GM12878 (cell line): ENCODE results near the gene LMX1B. TPM values are rescaled to one million over a fixed set of nuclear protein-coding genes. Genes with fewer than 3 reads are reported as not detected.

Experiments used
- ATAC-seq: fragments of 200-7000 bp; cut with Tn5 transposase; 3 replicates; pipeline ENCODE4 v1.9.1; 2020; ENCODE audit warnings: mild to moderate bottlenecking, moderate library complexity
- BruUV-seq: library from RNA; stranded (reverse); fragments of 400-500 nt; replicated peaks from 2 replicates; lab custom pipeline; 2021; lab: Mats Ljungman, UMichigan
- CTCF ChIA-PET: fragments of 300-600 bp; sonication (Branson Sonifier 250); formaldehyde crosslinking; extraction: SDS; loops from one replicate; lab custom pipeline; 2021; ENCODE audit warnings: inconsistent platforms; lab: Yijun Ruan, JAX
- POLR2A ChIA-PET: fragments of 350-600 bp; formaldehyde crosslinking; extraction: SDS; loops from one replicate; lab custom pipeline; 2021; ENCODE audit warnings: inconsistent platforms; lab: Charles Lee
- RAD21 ChIA-PET: fragments of 300-600 bp; sonication (Branson Sonifier 250); formaldehyde crosslinking; loops from one replicate; lab custom pipeline; 2023; ENCODE audit warnings: antibody characterized with exemption; ENCODE audit not compliant: unreplicated experiment; lab: Charles Lee
- SMC1A ChIA-PET: fragments of 300-600 bp; sonication (Branson Sonifier 250); formaldehyde crosslinking; loops from one replicate; lab custom pipeline; 2023; ENCODE audit not compliant: unreplicated experiment, uncharacterized antibody; lab: Charles Lee
- DNase-seq: peaks from one replicate; pipeline ENCODE4 v3.0.0-alpha.2; 2011; ENCODE audit warnings: low read depth, low spot score
- FAIRE-seq: peaks from 3 replicates; lab custom pipeline; 2011; peaks lifted over from hg19 to GRCh38; lab: Jason Lieb, UNC
- H2AFZ ChIP-seq: 2 replicates; pipeline ENCODE4 v1.6.0; 2011; ENCODE audit warnings: low read depth, low read length, control low read depth; ENCODE audit not compliant: control insufficient read depth
- H3K27ac ChIP-seq: 2 replicates; pipeline ENCODE4 v1.5.1; 2011; ENCODE audit warnings: control low read depth; ENCODE audit not compliant: control insufficient read depth, insufficient read depth
- H3K27me3 ChIP-seq, 2 experiments: replicated peaks in 1 of 2; 2 replicates each; pipeline versions ENCODE4 v1.6.0 to v1.6.1; 2011; ENCODE audit warnings: low read length in 1 of 2; ENCODE audit not compliant: control insufficient read depth in 2 of 2, insufficient read depth in 2 of 2
- H3K36me3 ChIP-seq, 2 experiments: 2 replicates each; pipeline ENCODE4 v1.5.1; 2011; ENCODE audit warnings: low read length in 1 of 2; ENCODE audit not compliant: control insufficient read depth in 2 of 2, insufficient read depth in 2 of 2
- H3K4me1 ChIP-seq: 2 replicates; pipeline ENCODE4 v1.6.1; 2011; ENCODE audit warnings: mild to moderate bottlenecking, low read length, moderate library complexity, mixed read lengths; ENCODE audit not compliant: control insufficient read depth, insufficient read depth
- H3K4me2 ChIP-seq: 2 replicates; pipeline ENCODE4 v1.6.0; 2011; ENCODE audit warnings: control low read depth; ENCODE audit not compliant: control insufficient read depth, insufficient read depth
- H3K4me3 ChIP-seq: fragments of 200-600 bp; sonication (generic); 2 replicates; pipeline ENCODE4 v1.5.1; 2016
- H3K79me2 ChIP-seq: 2 replicates; pipeline ENCODE4 v1.6.0; 2011; ENCODE audit warnings: low read length; ENCODE audit not compliant: control insufficient read depth, insufficient read depth
- H3K9ac ChIP-seq: 2 replicates; pipeline ENCODE4 v1.8.0; 2011; ENCODE audit warnings: low read length, control low read depth, mixed read lengths; ENCODE audit not compliant: control insufficient read depth, insufficient read depth
- H3K9me3 ChIP-seq: replicated peaks from 3 replicates; pipeline ENCODE4 v1.5.1; 2011; ENCODE audit warnings: mild to moderate bottlenecking, low read length; ENCODE audit not compliant: control insufficient read depth, insufficient read depth
- H4K20me1 ChIP-seq: 2 replicates; pipeline ENCODE4 v1.6.0; 2011; ENCODE audit not compliant: control insufficient read depth, insufficient read depth
- ATF7 ChIP-seq: fragments of 450-650 bp; IDR thresholded peaks from 2 replicates; pipeline ENCODE4 v1.6.1; 2016; ENCODE audit warnings: low read depth, mild to moderate bottlenecking
- BCL11A ChIP-seq: IDR thresholded peaks from 2 replicates; pipeline ENCODE4 v1.6.1; 2011; ENCODE audit warnings: low read depth, low read length
- BHLHE40 ChIP-seq, 2 experiments: fragments of 450-650 bp in 1 of 2; IDR thresholded peaks; 2 replicates each; pipeline ENCODE4 v1.6.1; 2011 to 2017; ENCODE audit warnings: low read depth in 2 of 2, borderline replicate concordance in 1 of 2, improper control_type of control experiment in 1 of 2, low read length in 1 of 2, mild to moderate bottlenecking in 1 of 2
- CBX3 ChIP-seq: fragments of 200-600 bp; sonication (generic); IDR thresholded peaks from 2 replicates; pipeline ENCODE4 v1.6.1; 2016; ENCODE audit warnings: low read depth, borderline replicate concordance
- CBX5 ChIP-seq: sonication (generic); IDR thresholded peaks from 2 replicates; pipeline ENCODE4 v1.6.1; 2016; ENCODE audit warnings: low read depth, moderate library complexity, mild to moderate bottlenecking, inconsistent platforms
- GABPA ChIP-seq: IDR thresholded peaks from 2 replicates; pipeline ENCODE4 v1.6.1; 2014; ENCODE audit warnings: antibody characterized with exemption, low read depth, mild to moderate bottlenecking, inconsistent platforms
- MYB ChIP-seq: fragments of 150-350 bp; IDR thresholded peaks from 2 replicates; pipeline ENCODE4 v1.6.1; 2014; ENCODE audit warnings: mild to moderate bottlenecking, low read depth, low read length, borderline replicate concordance
- POLR2AphosphoS2 ChIP-seq: IDR thresholded peaks from 2 replicates; pipeline ENCODE4 v1.6.1; 2011; ENCODE audit warnings: low read depth, mild to moderate bottlenecking, low read length, improper control_type of control experiment, moderate library complexity
- POLR2AphosphoS5 ChIP-seq: IDR thresholded peaks from 2 replicates; pipeline ENCODE4 v1.6.1; 2011; ENCODE audit warnings: mild to moderate bottlenecking, low read length, inconsistent platforms
- SREBF1 ChIP-seq: IDR thresholded peaks from 2 replicates; pipeline ENCODE4 v1.6.1; 2012; ENCODE audit warnings: mild to moderate bottlenecking, low read length
- TBL1XR1 ChIP-seq: IDR thresholded peaks from 2 replicates; pipeline ENCODE4 v1.6.1; 2012; ENCODE audit warnings: low read depth, low read length, improper control_type of control experiment
- WRNIP1 ChIP-seq: IDR thresholded peaks from 2 replicates; pipeline ENCODE4 v1.6.1; 2011; ENCODE audit warnings: low read depth, low read length, improper control_type of control experiment, borderline replicate concordance
- ZBED1 ChIP-seq: IDR thresholded peaks from 2 replicates; pipeline ENCODE4 v1.6.1; 2016; ENCODE audit warnings: borderline replicate concordance
- ZZZ3 ChIP-seq: IDR thresholded peaks from 2 replicates; pipeline ENCODE4 v1.6.1; 2011; ENCODE audit warnings: low read depth; ENCODE audit not compliant: control insufficient read depth, insufficient read length
- WGBS: methylation state at CpG from one replicate; pipeline ENCODE4 v1.1.6; 2016; ENCODE audit warnings: low lambda C conversion rate; ENCODE audit not compliant: insufficient replicate concordance, insufficient coverage; ENCODE audit errors: missing lambda C conversion rate; 5-methylcytosine and 5-hydroxymethylcytosine counted together
- in situ Hi-C: fragments of 300-500 bp; cut with MboI; formaldehyde crosslinking; loops from 9 replicates; pipeline ENCODE4 v1.14.3; 2018; ENCODE audit warnings: mixed read lengths
- intact Hi-C: fragments of 100-400 bp; cut with micrococcal nuclease; formaldehyde crosslinking; loops from one replicate; pipeline ENCODE4 v1.14.2; 2022; ENCODE audit not compliant: unreplicated experiment
- polyA plus RNA-seq, 11 experiments: library from polyadenylated mRNA; depleted of rRNA in 4 of 11; unstranded in 6 of 11; stranded (reverse) in 5 of 11; fragments of >200 nt; fragmentation: Nextera tagmentation in 4 of 11; fragmentation: Illumina TruSeq in 1 of 11; extraction: Ambion mirVana in 4 of 11; extraction: Trizol in 1 of 11; gene quantifications; 1 replicate in 1 of 11; 2 replicates in 10 of 11; pipeline versions ENCODE4 v1.2.1 to v1.2.3, GENCODE V29; 2011 to 2016; ENCODE audit warnings: inconsistent platforms in 2 of 11, missing spikeins in 2 of 11, low read depth in 1 of 11
- total RNA-seq, 4 experiments: library from RNA; depleted of rRNA in 3 of 4; stranded (reverse); fragments of >200 nt in 3 of 4; fragmentation: Illumina TruSeq in 1 of 4; extraction: Trizol in 1 of 4; gene quantifications; 2 replicates each; pipeline versions ENCODE4 v1.2.1 to v1.2.3, GENCODE V29; 2013 to 2021
- TF ChIP-seq, protein P1 (sequence below): fragments of 450-650 bp; IDR thresholded peaks from 2 replicates; pipeline ENCODE4 v1.6.1; 2014; ENCODE audit warnings: mild to moderate bottlenecking

The LMX1B gene
- total and polyA plus RNA-seq, 10 of the 15 experiments (the other 5 are each of a cell fraction or from before 2014, with no cell fraction given) = not detected

- H3K27me3 ChIP-seq = peaks cover 0 to 6% of the 10 kb centered on the region in 2 experiments; a peak in 3 of 4 replicates
- WGBS = 26% methylated on average over 20 of the region's 20 CpGs
- no peak overlapping the region for H3K27ac ChIP-seq
- FAIRE-seq = no peak
- intact Hi-C loops (no loop called here), in situ Hi-C loops (no loop called here)
- no peak overlapping the region for H2AFZ ChIP-seq
- ChIA-PET SMC1A (no interaction called here), POLR2A (no interaction called here), CTCF (no interaction called here), RAD21 (no interaction called here)
- H3K9me3 ChIP-seq = no peaks in the 10 kb centered on the region
- H3K4me2 ChIP-seq = no peak overlapping the region
- no peak for ATAC-seq
- H3K79me2 ChIP-seq = no peaks in the 10 kb centered on the region
- H3K9ac ChIP-seq = no peak overlapping the region
- no TSS peak for BruUV-seq
- H3K36me3 ChIP-seq = no peaks in the 10 kb centered on the region
- DNase-seq = no peak
- H3K4me1 ChIP-seq = no peaks in the 10 kb centered on the region
- TF ChIP-seq TBL1XR1 = no peak
- TF ChIP-seq ZBED1 = no peak
- TF ChIP-seq GABPA = no peak
- no peak for TF ChIP-seq ATF7
- no peak for TF ChIP-seq CBX3
- TF ChIP-seq SREBF1 = no peak
- TF ChIP-seq ZZZ3 = no peak
- no peak for TF ChIP-seq WRNIP1
- no peak for TF ChIP-seq BCL11A
- TF ChIP-seq, protein P1, sequence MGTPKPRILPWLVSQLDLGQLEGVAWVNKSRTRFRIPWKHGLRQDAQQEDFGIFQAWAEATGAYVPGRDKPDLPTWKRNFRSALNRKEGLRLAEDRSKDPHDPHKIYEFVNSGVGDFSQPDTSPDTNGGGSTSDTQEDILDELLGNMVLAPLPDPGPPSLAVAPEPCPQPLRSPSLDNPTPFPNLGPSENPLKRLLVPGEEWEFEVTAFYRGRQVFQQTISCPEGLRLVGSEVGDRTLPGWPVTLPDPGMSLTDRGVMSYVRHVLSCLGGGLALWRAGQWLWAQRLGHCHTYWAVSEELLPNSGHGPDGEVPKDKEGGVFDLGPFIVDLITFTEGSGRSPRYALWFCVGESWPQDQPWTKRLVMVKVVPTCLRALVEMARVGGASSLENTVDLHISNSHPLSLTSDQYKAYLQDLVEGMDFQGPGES = no peak
- TF ChIP-seq POLR2AphosphoS2 = no peak
- no peak for TF ChIP-seq POLR2AphosphoS5
- no peak for TF ChIP-seq CBX5
- TF ChIP-seq BHLHE40 (IDR thresholded peaks at IDR 0.05; ENCODE audit: borderline replicate concordance in 1 of 2, low read depth in 2 of 2, low read length in 1 of 2) = no peak
- no peak for TF ChIP-seq MYB
- H3K4me3 ChIP-seq = no peak overlapping the region
- H4K20me1 ChIP-seq = no peaks in the 10 kb centered on the region
Measured at GRCh38 chr9:126587187-126588185, 26.2 kb upstream of the LMX1B start.
